CD14-positive monocyte (primary cell): Measurements from ENCODE around the gene RELCH. TPM values are rescaled to one million over a fixed set of nuclear protein-coding genes. Genes with fewer than 3 reads are reported as not detected.

ENCODE experiments used
- DNase-seq, 3 donors: peaks; one replicate each; pipeline ENCODE4 v3.0.0-alpha.2; 2011 to 2022
- H2AFZ ChIP-seq: 2 replicates; pipeline ENCODE4 v1.6.0; 2012; ENCODE audit warnings: mild to moderate bottlenecking, low read depth, low read length, inconsistent platforms; ENCODE audit not compliant: insufficient read depth, poor library complexity, severe bottlenecking
- H3K27ac ChIP-seq, 2 donors: 1 replicate in 1 of 2; 2 replicates in 1 of 2; pipeline ENCODE4 v1.5.1; 2012 to 2013; ENCODE audit warnings: low read length in 2 of 2, control low read depth in 1 of 2, inconsistent platforms in 1 of 2, low read depth in 1 of 2, mild to moderate bottlenecking in 1 of 2
- H3K27me3 ChIP-seq, 2 donors: one replicate each; pipeline versions ENCODE4 v1.6.0 to v1.6.1; 2011 to 2013; ENCODE audit warnings: low read length in 2 of 2; ENCODE audit not compliant: control insufficient read depth in 2 of 2, insufficient read depth in 2 of 2
- H3K36me3 ChIP-seq, 2 donors: replicated peaks in 1 of 2; 1 replicate in 1 of 2; 2 replicates in 1 of 2; pipeline versions ENCODE4 v1.5.1 to v1.6.1; 2012 to 2013; ENCODE audit warnings: low read length in 2 of 2, control low read depth in 1 of 2, inconsistent platforms in 1 of 2, mild to moderate bottlenecking in 1 of 2; ENCODE audit not compliant: insufficient read depth in 2 of 2, control insufficient read depth in 1 of 2
- H3K4me1 ChIP-seq, 2 donors: 1 replicate in 1 of 2; 2 replicates in 1 of 2; pipeline versions ENCODE4 v1.5.1 to v1.6.1; 2012 to 2013; ENCODE audit warnings: low read length in 2 of 2, control low read depth in 1 of 2, inconsistent platforms in 1 of 2, mild to moderate bottlenecking in 1 of 2, moderate library complexity in 1 of 2; ENCODE audit not compliant: insufficient read depth in 2 of 2, control insufficient read depth in 1 of 2
- H3K4me2 ChIP-seq: replicated peaks from 2 replicates; pipeline ENCODE3; 2012; ENCODE audit warnings: low read length, moderate library complexity, mild to moderate bottlenecking; ENCODE audit not compliant: poor library complexity, severe bottlenecking; ENCODE audit errors: extremely low read depth
- H3K4me3 ChIP-seq, 3 experiments: fragments of 200-600 bp in 1 of 3; sonication (generic) in 1 of 3; replicated peaks in 1 of 3; 1 replicate in 2 of 3; 2 replicates in 1 of 3; pipeline ENCODE4 v1.5.1; 2011 to 2013; ENCODE audit warnings: low read length in 3 of 3, mild to moderate bottlenecking in 3 of 3, control low read depth in 2 of 3, low read depth in 2 of 3, inconsistent platforms in 1 of 3, moderate library complexity in 1 of 3
- H3K79me2 ChIP-seq: 2 replicates; pipeline ENCODE4 v1.6.0; 2012; ENCODE audit warnings: mild to moderate bottlenecking, control low read depth, inconsistent platforms, low read length, moderate library complexity; ENCODE audit not compliant: insufficient read depth
- H3K9ac ChIP-seq: 2 replicates; pipeline ENCODE4 v1.6.0; 2017; ENCODE audit warnings: low read length, mild to moderate bottlenecking; ENCODE audit not compliant: insufficient read depth, poor library complexity, severe bottlenecking
- H3K9me3 ChIP-seq, 2 donors: replicated peaks in 1 of 2; 1 replicate in 1 of 2; 2 replicates in 1 of 2; pipeline versions ENCODE4 v1.5.1 to v1.6.1; 2012 to 2013; ENCODE audit warnings: low read length in 2 of 2, control low read depth in 1 of 2; ENCODE audit not compliant: control insufficient read depth in 1 of 2, insufficient read depth in 1 of 2
- H4K20me1 ChIP-seq: 2 replicates; pipeline ENCODE4 v1.6.0; 2012; ENCODE audit warnings: mild to moderate bottlenecking, low read length, control low read depth, moderate library complexity; ENCODE audit not compliant: insufficient read depth
- H3K27ac Mint-ChIP-seq, 7 donors: one replicate each; pipeline ENCODE4 v1.8.0; 2020; ENCODE audit warnings: mild to moderate bottlenecking in 7 of 7, mixed read lengths in 7 of 7, moderate library complexity in 6 of 7, inconsistent platforms in 2 of 7
- H3K27me3 Mint-ChIP-seq, 3 donors: one replicate each; pipeline ENCODE4 v1.8.0; 2021 to 2022; ENCODE audit warnings: low read depth in 3 of 3, mild to moderate bottlenecking in 3 of 3, mixed read lengths in 3 of 3, moderate library complexity in 3 of 3, inconsistent platforms in 1 of 3
- H3K36me3 Mint-ChIP-seq, 2 donors: one replicate each; pipeline ENCODE4 v1.8.0; 2020; ENCODE audit warnings: mixed read lengths in 2 of 2, inconsistent platforms in 1 of 2, mild to moderate bottlenecking in 1 of 2
- H3K4me1 Mint-ChIP-seq: one replicate; pipeline ENCODE4 v1.8.0; 2020; ENCODE audit warnings: mild to moderate bottlenecking, mixed read lengths
- H3K4me3 Mint-ChIP-seq, 2 donors: one replicate each; pipeline ENCODE4 v1.8.0; 2020; ENCODE audit warnings: mild to moderate bottlenecking in 2 of 2, mixed read lengths in 2 of 2, moderate library complexity in 1 of 2
- H3K9me3 Mint-ChIP-seq, 7 donors: one replicate each; pipeline ENCODE4 v1.8.0; 2020 to 2022; ENCODE audit warnings: mixed read lengths in 7 of 7, mild to moderate bottlenecking in 6 of 7, moderate library complexity in 6 of 7, inconsistent platforms in 2 of 7
- WGBS: methylation state at CpG from one replicate; pipeline ENCODE4 v1.1.5; 2013; ENCODE audit warnings: missing lambda C conversion rate; ENCODE audit not compliant: insufficient coverage; 5-methylcytosine and 5-hydroxymethylcytosine counted together
- intact Hi-C, 2 donors: fragments of 100-400 bp; cut with micrococcal nuclease; formaldehyde crosslinking; loops; one replicate each; pipeline versions ENCODE4 v1.15.0 to v1.15.1; 2023
- polyA plus RNA-seq, 3 donors: library from polyadenylated mRNA; depleted of rRNA in 1 of 3; unstranded in 2 of 3; stranded (reverse) in 1 of 3; fragments of 300-500 nt in 2 of 3; fragments of >200 nt in 1 of 3; fragmentation: Illumina TruSeq in 2 of 3; gene quantifications; 1 replicate in 2 of 3; 2 replicates in 1 of 3; pipeline ENCODE4 v1.2.3, GENCODE V29; 2012 to 2021
- TF ChIP-seq, protein P1 (sequence below): fragments of 200-600 bp; IDR thresholded peaks from one replicate; pipeline ENCODE4 v1.8.0; 2022; ENCODE audit warnings: antibody characterized with exemption, mild to moderate bottlenecking

RELCH gene
- polyA plus RNA-seq, 3 donors, result 3.8 to 30.4 (median 4.9) TPM

DNA sequence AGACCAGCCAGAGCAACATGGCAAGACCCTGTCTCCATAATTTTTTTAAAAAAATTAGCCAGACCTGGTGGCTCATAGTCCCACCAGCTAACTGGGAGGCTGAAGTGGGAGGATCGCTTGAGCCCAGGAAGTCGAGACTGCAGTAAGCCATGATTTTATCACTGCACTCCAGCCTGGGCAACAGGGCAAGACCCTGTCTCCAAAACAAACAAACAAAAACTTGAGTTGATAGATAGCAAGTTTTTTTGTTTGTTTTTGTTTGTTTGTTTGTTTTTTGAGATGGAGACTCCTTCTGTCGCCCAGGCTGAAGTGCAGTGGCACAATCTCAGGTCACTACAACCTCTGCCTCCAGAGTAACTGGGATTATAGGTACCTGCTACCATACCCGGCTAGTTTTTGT is 18.8 kb downstream of the RELCH start:
- peaks cover 93% of the 10 kb centered on the region for H4K20me1 ChIP-seq
- Mint-ChIP-seq H3K36me3 (peaks cover 0 to 7% of the 10 kb centered on the region in 2 donors), H3K27me3 (no peaks in the 10 kb centered on the region), H3K4me3 (no peak overlapping the region), H3K9me3 (peaks cover 0 to 4% (median 0%) of the 10 kb centered on the region in 7 donors), H3K27ac (no peak overlapping the region), H3K4me1 (peaks cover 32% of the 10 kb centered on the region)
- no peaks in the 10 kb centered on the region for H3K36me3 ChIP-seq
- H3K9ac ChIP-seq, result no peak overlapping the region
- H2AFZ ChIP-seq, result no peak overlapping the region
- TF ChIP-seq, protein P1, sequence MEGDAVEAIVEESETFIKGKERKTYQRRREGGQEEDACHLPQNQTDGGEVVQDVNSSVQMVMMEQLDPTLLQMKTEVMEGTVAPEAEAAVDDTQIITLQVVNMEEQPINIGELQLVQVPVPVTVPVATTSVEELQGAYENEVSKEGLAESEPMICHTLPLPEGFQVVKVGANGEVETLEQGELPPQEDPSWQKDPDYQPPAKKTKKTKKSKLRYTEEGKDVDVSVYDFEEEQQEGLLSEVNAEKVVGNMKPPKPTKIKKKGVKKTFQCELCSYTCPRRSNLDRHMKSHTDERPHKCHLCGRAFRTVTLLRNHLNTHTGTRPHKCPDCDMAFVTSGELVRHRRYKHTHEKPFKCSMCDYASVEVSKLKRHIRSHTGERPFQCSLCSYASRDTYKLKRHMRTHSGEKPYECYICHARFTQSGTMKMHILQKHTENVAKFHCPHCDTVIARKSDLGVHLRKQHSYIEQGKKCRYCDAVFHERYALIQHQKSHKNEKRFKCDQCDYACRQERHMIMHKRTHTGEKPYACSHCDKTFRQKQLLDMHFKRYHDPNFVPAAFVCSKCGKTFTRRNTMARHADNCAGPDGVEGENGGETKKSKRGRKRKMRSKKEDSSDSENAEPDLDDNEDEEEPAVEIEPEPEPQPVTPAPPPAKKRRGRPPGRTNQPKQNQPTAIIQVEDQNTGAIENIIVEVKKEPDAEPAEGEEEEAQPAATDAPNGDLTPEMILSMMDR, result no peak
- H3K4me3 ChIP-seq, result no peak overlapping the region
- no peak overlapping the region for H3K27ac ChIP-seq
- H3K79me2 ChIP-seq, result peaks cover 93% of the 10 kb centered on the region
- intact Hi-C loops, result no loop called here
- peaks cover 13 to 29% of the 10 kb centered on the region in 2 donors for H3K4me1 ChIP-seq
- WGBS, result no CpG with 5 or more reads among the region's 4 CpGs
- no peak overlapping the region for H3K4me2 ChIP-seq
- no peaks in the 10 kb centered on the region for H3K27me3 ChIP-seq
- no peaks in the 10 kb centered on the region for H3K9me3 ChIP-seq
- DNase-seq, result no peak

DNA sequence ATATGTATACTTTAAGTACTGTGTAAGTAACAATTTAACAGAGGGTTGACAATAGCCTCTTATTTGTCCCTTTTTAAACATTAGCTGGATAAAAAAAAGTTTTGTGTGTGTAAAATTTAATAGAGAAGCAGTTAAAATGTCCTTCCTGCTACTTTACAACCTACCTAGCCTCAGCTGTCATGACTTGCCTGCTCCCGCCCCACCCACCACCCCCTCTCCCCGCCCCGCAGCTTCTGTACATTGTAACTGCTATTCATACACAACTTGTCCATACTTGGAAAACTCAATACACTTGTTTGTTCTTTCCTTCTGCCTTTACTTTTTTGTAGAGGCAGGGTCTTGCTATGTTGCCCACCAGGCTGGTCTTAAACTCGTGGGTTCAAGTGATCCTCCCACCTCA is 19.5 kb downstream of the RELCH start:
- intact Hi-C loops, result no loop called here
- peaks cover 2 to 7% of the 10 kb centered on the region in 2 donors for H3K36me3 Mint-ChIP-seq
- Histone ChIP-seq H3K9ac (no peak overlapping the region), H3K27me3 (no peaks in the 10 kb centered on the region), H3K4me3 (no peak overlapping the region), H3K4me2 (no peak overlapping the region), H3K27ac (no peak overlapping the region), H3K79me2 (peaks cover 93% of the 10 kb centered on the region), H3K4me1 (peaks cover 13 to 29% of the 10 kb centered on the region in 2 donors), H3K36me3 (peaks cover 2 to 4% of the 10 kb centered on the region in 2 donors), H2AFZ (no peak overlapping the region), H4K20me1 (peaks cover 94% of the 10 kb centered on the region), H3K9me3 (no peaks in the 10 kb centered on the region)
- H3K27me3 Mint-ChIP-seq, result no peaks in the 10 kb centered on the region
- H3K9me3 Mint-ChIP-seq, result peaks cover 0 to 4% (median 0%) of the 10 kb centered on the region in 7 donors
- no CpG with 5 or more reads among the region's 4 CpGs for WGBS
- TF ChIP-seq, protein P1, result no peak
- peaks cover 32% of the 10 kb centered on the region for H3K4me1 Mint-ChIP-seq
- no peak overlapping the region for H3K4me3 Mint-ChIP-seq
- no peak for DNase-seq
- no peak overlapping the region for H3K27ac Mint-ChIP-seq
